NCI-H82 treated with DMSO at 0.1 percent for 48 hours (cell line): ENCODE measurements around the gene SLC12A8.

Source experiments
- DNase-seq: peaks from one replicate; lab custom pipeline; 2025; ENCODE audit not compliant: unreplicated experiment; lab: John Stamatoyannopoulos, UW

SLC12A8 gene

DNA sequence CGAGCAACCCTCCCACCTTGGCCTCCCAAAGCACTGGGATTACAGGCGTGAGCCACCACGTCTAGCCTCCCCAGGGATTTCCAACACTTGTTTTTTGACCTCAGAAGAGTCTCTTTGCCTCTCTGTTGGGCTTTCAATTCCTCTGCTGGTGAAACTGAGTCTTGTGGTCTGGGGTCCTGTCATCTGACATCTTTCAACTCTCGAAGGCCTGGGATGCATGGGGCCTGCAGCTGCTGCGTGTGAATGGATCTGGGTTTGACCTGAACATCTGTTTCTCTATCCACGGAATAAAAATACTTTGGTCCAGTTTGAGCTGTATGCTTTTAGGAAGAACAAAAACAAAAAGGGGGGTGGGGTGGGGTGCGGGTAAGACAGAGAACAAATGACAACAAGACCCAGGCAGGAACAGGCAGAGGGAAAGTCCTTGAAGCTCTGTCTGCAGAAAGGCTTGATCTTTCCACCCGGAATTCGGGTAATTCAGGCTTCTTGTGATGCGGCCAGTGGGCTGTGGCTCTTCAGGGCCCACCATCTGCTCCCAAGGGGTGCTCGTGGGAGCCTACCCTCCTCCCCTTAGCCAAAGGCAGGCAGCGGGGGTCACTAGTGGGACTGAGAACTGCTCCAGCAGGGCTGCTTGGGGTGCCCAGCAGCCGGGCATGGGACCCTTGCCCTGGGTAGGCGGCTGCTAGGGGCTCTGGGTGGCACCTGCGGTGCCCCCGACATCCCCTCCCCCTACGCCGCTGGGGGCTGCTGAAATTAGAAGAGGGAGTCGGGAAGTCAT lies 71.5 kb downstream of the SLC12A8 start:
- DNase-seq: no peak

DNA sequence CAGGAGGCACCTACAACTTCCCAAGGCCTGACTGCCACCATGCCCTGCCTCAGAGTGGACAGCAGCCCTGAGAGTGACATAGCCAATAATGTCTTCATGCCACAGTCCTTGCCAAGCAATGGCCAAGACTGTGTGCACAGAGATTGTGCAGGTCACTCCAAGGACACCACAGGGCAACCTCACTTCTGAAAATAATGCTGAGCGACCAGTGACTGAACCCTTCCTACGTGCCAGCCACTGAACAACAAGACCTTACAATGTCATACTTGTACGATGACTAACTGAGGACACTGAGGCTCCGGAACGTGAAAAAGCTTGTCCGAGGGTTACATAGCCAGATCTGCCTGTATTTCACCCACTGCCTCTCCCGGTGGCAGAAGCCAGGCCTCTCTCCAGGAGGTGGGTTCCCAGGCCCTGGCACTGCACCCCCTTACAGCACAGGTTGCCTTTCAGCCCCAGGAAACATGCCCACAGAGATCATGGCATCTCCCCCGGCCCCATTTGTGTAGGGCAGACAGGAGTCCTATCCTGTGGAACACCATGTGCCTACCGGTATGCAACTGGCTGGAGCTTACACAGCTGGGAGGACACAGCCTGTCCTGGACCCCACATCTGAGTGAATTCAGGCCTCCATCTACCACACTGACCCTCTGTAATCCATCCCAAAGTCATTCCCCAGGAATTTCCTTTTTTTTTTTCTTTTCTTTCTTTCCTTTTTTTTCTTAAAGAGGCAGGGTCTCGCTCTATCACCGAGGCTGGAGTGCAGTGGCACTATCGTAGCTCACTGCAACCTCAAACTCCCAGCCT lies 72.3 kb downstream of the SLC12A8 start:
- no peak for DNase-seq

DNA sequence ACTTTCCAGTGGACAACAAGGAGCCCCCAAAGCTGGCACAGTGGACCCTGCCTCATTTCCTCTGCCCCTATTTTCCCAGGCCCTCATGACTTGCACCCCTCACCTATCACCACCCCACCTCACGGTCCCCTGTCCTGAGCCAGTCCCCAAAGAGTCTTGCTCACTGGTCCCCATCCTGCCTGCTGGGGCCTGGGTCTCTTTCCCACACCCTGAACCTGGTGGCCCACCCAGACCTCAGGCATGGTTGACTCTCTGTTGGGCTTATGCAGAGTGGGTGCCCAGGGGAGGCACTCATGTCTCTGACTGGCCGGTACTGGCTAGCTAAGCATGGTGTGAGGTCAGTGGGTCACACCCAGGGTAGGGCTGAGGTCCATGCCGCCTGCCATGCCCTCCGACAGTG lies 73.2 kb downstream of the SLC12A8 start:
- DNase-seq: no peak

DNA sequence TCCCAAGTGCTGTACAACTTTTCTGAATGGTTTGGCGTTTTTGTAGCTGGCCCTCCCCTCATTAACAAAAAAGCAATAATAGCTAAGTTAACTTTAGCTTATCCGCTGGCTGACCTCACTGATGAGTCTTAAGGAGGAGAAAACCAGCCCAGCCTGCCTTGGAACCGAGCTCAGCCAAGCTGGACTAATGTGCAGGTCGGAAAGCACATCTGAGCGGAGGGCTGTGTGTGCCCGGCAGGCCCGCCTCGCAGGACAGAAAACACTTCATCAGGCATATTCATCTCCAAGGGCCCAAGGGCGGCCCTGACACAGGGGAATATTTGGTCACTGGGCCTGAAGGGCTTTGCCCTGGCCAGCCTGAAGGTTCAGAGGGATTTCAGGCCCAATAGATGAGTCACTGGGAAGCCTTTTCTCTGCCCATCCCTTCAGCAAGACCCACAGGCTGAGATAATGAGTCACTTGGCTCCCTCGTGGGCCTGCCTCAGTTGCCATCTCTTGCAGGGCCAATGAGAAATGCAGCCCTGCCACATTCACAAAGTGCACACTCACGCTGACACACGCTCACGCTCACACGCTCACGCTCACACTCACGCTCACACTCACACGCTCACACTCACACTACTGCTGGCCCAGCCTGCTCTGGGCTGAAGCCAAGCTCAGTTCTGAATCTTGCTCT lies 75.1 kb downstream of the SLC12A8 start:
- DNase-seq: no peak

DNA sequence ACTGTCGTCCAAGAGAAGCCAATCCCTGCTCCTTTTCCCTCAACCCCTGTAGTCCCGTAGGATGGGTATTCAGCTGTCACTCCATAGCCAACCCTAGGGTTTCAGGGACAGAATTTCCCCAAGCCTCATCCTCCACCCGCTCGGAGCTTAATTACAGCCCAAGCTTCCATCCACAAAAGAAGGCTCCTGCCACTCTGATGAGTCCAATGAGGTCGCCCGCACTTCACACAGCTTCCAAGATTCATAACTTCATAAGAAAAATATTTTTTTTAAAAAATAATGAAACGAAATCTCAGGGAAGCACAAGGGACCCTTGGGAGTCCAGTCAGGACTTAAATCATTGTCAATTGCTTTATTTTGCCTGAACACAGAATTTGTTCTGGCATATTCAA lies 75.6 kb downstream of the SLC12A8 start:
- DNase-seq: no peak

DNA sequence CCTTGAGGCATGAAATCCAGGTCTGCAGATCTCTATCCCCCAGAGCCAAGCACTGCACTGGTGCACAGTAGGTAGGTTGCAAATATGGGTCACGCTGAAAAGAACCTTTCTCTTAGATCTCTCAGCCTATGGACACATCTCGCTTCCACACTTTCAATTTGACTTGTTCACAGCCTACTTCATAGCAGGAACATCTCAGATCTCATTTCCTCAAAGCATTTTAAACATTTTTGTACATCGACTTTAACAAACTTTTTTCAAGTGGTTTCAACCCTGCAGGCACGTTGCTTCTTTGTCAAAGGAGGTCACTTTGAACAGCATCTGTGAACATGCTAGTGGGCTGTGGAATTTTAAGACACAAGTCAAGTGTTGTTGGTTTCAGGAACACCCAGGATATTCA lies 76.0 kb downstream of the SLC12A8 start:
- DNase-seq: no peak

DNA sequence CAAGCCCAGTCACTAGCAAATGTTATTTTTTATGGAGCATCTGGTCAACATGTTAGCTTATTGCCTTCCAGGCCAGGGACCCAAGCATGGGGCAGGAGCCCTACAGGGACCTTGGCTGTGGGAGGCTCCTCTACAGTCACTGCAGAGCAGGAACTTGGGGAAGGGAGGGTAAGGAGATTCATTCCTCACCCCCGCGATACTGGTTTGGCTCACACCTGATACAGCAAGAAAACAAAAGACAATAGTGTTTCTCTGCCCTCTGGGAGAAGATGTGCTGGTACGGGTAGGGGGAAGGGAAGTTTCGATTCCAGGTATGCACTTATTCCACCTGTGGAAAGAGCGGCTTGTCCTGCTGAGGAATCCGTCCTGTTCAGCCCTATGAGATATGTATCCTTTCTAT lies 77.6 kb downstream of the SLC12A8 start:
- DNase-seq: no peak

DNA sequence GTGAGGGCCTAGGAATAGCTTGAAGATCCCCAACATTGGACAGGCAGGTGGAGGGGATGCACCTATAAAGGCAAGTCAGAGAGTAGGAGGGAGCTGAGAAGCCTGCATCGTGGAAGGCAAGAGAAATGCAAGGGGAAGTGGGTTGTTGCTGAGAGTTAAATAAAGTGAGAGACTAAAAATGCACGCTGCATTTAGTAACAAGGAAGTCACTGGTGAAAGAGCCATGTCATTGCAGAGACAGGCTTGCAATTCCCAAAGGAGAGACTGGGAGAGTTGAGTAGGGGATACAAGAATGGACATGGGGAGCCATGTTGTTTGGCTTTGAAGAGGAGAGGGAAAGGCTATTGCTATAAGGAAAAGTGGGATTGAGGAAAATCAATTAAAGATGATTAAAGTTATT lies 79.7 kb downstream of the SLC12A8 start:
- DNase-seq: no peak

DNA sequence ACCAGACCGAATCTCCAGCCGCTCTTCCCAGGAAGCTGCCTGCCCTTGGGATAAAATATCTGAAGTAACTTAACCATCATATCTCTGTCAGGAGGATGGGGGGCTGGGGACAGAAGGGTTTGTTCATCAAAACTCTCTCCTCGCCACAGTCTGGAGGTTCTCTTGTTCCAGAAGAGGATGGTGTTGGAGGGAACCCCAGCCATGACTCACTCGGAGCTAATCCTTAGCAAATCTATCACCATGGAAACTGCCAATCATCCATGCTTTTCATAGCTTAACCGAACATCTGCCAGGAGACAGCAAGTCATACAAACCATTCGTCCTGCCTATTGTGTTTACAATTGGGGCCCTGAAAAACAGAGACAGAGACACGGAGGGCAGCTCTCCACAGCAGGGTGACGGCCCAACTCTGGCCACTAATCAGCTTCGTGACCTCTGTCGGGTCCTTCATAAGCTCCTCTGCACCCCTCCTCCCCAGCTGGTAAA lies 83.0 kb downstream of the SLC12A8 start:
- DNase-seq: peak; percentile 92

DNA sequence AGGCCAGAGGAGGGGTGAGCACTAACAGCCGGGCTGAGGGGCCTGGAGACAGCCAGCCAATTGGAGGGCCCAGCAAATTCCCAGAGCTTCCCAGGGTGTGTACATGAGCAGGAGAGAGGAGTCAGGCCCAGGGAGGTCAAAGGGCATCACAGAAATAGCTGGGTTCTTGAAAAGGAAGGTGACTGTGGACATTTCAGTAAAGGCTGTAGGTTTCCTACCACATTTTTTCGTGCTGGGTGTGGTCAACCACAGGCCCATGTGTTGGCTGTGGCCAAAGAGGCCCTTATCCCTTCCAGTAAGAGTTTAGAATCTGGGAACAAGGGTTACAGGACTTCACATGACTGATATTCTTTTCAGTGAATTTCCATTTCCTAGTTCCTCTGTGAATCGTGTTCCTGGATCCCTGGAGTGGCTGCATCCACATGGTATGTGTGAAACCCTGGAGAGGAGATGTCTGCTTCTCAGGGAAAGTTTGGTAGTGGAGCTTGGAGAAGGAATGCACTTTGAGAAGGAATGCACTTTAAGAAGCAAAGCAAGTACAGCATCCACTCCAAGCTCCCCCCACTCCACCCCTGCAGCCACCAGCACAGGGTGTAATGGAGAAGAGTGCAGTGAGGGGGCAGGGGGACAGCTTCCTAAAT lies 83.6 kb downstream of the SLC12A8 start:
- DNase-seq: no peak

DNA sequence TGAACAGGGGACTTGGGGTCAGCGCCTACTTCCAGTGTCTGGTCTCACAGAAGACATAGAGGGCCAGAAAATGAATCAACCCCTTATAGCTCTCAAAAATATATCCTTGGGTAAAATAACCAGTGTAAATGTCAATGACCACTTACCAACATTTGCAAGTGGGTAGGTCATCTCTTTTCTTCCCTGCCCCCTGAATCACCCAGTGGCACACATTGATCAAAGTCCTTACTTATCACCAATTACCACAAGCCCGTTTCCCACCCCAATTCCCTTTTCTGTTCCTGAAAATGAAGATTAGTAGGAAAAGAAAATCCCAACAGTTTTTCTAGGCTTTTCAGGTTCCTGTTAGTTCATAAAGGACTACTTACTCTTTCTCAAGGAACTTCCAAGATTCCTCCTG lies 86.2 kb downstream of the SLC12A8 start:
- no peak for DNase-seq

DNA sequence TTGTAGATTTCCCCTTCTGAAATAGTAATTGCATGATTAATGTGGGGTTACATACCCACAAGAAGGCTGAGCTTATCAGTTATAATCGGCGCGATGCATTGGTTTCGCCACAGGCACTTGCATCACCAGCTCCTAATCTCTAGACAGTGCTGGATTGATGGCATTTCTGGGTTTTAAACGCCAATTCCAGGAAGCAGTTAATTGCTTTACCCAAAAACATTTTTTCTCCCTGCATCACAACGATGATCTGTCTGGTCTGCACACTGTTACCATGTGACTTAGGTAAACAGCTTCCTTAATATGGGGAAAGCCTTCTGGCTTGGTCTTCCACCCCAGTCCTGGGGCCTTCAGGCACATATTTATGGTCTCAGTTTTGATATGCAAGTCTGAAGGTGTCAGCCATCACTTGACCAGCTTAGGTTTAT lies 86.7 kb downstream of the SLC12A8 start:
- no peak for DNase-seq

DNA sequence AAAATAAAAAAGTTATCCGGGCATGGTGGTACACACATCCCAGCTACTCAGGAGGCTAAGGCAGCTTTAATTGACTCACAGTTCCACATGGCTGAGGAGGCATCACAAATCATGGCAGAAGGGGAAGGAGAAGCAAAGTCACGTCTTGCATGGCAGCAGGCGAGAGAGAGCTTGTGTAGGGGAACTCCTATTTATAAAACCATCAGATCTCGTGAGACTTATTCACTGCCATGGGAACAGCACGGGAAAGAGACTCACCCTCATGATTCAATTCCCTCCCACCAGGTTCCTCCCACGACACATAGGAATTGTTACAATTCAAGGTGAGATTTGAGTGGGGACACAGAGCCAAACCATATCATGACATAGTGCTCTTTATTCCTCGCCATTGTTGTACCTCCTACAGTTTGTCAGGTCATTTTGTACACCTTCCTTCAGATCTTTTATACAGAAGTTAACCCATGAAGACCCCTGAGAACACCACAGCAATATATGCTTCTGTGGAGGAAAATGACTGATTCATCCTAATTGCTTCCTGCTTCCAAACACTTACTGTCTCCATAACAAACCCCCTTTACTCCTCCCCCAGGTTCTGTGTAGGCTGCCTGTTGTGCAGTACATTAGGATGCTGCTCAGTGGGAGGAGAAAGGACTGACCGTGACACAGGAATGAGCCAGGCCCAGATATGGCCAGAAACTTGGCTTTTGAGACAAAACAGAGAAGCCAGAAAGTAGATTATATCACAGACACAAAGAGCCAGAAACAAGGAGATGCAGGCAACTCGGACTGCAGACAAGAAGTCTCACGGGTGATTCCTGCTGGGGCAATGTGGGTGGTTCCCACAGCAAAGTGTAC lies 88.9 kb downstream of the SLC12A8 start:
- DNase-seq: no peak

DNA sequence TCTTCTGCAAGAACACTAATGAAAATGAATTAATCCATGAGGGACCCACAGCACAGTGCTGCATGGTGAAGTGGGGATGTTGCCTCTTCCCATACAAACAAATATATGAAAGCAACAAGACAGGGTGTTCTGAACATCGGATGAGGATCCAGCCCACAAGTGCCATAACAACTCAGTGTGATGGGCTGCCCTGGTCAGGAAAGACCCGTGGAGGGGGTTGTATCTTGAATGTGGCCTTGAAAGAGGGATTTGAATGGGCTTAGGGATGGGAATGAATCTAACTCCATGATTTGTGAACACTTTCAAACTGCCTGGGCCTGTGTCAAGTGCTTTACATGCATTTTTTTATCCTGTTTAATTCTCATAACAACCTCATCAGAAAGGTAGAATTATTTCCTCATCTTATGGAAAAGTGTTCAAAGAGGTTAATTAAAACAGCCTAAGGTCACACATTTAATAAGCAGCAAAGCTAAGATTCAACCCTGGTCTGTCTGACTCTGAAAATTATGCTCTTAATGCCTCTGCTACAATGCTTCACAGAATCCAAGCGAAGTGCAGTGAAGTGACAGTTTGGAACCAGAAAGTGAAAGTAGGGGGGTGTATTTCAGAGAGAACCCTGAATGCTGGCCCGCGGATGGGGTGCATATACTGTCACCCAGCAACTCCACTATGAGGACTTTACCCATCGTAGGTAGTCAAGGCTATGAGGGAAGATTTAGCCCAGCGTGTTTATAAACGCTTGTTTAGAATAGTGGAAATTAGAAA lies 91.1 kb downstream of the SLC12A8 start:
- no peak for DNase-seq

DNA sequence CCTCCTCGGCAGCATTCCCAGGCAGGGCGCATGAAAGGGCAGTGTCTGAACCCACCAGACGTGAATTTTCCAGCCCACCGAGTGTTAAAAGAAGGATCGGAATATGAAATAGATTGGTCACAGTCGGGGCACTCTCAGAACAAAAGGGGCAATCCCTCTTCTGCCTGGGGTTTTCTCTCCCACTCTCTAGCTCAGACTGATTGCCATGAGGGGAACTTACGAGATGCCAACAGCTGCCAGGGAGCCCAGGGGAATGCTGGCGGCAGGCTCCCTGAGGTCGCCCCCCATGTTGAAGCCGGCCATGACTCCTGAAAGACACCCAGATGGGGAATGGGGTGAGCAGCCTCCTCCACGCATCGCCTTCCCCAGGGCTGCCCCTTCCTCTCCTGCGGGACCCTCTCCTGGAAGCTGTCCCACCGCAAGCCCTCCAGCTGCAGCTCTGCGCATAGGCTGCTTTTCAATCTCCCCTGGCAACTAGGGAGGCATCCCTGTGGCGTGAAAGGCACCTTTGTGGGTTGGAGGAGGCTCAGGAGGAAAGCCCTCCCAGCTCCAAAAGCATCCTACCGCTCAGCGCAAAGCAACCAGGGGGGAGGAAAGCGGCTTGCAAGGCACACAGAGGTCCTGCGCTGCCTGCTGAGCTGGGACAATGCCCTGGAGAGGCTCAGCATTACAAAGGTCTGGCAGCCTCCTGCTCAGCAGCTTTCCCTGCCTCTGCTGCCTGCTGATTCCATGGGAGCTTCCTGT lies 92.0 kb downstream of the SLC12A8 start:
- no peak for DNase-seq

DNA sequence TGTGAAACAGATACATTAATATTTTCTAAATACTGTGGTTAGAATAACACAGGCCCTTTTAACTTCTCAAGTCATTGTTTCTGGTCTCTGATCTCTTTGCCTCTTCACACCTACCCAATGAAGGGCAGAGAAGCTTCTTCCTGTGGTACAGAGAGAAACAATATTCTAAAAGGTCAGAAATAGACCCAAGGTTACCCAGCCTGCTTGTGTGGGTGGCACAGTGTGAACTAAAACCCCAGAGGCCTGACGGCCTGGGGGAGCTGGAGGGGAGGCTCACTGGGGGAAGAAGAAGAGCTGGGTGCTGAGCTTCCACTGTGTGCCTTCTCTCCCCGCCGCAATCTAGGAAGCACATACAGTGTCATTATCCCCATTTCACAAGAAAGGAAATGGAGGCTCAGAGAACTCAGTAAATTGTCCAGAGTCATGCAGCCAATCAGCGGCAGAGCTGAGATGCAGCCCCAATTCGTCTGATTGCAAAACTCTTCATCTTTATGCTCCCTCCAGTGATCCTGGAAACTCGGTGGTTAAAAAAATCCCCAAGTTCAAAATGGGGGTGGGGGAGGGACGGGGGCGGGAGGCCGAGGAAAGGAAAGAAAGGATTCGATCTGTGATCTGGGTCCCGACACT lies 92.7 kb downstream of the SLC12A8 start:
- DNase-seq: no peak

DNA sequence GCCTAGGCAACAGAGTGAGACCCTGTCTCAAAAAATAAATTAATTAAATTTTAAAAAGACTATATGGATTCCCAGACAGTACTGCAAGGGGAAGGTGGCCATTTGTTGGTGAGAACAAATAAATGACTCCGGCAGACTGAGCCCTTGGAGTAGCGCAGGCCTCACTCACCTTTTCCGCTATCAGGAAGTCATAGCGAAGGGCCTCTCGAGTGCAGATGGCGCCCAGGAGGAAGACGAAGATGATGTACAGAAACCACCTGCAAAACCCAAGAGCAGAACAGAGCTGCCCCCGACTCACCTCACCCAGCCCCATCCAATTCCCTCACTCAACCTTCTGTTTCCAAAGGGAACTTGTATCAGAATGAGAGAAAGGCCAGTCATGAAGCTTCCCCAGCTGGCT lies 93.9 kb downstream of the SLC12A8 start:
- no peak for DNase-seq

DNA sequence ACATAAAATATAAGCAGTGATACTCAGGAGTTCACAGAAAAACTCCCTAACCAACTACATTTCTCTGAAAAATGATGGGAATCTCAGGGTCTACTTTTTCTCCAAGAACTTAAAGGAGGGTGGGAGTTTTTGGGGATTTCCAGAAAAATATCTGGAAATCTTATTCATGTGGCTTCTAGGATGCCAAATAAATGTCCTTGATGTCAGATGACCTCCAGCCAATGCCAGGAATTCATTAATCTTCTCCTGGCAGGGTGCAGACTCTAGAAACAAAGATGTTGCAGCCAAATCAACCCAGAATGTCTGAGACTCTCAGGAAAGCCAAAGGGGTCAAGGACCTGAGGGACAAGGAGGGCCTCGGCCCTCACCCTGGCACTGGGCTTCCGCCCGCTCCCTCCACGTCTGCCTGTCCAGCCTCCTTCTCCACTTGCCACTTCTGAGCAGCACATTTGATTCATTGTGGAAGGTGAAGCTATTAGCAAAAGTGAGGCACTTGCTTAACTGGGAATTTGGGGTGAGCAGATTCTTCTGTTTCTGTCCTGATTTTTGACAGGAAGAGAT lies 94.8 kb downstream of the SLC12A8 start:
- no peak for DNase-seq
